ENCODE data around the gene HK3.
"Not testable (repeated sequence)": the region's sequence is repeated elsewhere in the genome, so short reads cannot be mapped to it uniquely, and the experiment has no call there.

The HK3 gene

GRCh38 chr5:176883700-176884570 is 15.2 kb downstream of the HK3 start:
- no peak for DNase-seq (ENCODE audit: low read depth)

DNA sequence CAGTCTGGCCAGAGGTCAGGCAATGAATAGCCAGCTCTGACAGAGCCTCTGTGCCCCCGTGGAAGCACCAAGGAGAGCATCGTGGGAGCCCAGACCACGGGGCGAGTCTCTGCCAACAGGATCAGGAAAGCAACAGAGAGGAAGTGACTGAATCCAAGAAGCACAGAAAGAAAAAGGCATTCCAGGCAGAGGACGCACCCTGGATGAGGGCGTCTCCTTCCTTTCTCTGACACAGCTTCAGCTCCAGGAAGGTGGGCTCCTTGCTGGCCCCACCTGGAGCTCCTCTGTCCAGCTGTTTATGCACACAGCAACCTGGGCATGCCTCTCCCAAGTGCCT is 16.6 kb downstream of the HK3 start:
- no peak for DNase-seq (ENCODE audit: low read depth)

- DNase-seq (ENCODE audit: low read depth) = no peak
These were observed 17.2 kb downstream of the HK3 start for GRCh38 chr5:176881816-176882566.

DNA sequence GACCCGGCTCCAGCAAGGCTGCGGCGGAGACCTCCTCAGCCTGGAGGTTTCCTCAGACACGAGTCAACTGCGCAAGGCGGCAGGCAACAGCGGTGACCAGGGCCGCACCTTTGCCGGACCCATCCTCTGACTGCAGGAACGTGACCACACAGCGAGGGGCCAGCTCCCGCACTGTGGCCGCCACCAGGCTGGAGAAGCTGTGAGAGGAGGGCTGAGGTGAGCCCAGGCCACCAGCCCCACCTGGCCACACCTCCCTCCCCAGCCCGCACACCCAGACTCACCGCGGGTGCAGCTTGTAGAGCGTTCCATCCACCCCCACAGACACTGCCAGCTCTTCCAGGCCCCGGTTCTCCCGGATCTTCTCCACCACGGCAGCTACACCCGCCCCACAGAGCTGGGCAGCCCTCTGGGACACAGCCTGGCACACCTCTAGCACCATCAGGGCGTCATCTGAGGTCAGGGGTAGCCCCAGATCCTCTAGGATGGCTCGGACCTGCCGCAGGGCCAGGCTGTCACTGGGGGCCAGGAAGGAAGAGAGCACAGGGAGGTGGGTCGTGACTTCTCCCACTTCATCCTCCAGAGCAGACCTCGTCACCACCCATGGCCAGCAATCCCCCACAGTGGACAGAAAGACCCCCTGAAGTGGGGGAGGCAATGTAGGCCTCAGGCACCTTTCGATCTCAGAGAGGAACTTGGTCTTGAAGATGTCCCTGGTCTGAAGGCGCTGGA is 18.0 kb downstream of the HK3 start:
- no peak for DNase-seq (ENCODE audit: low read depth)

DNA sequence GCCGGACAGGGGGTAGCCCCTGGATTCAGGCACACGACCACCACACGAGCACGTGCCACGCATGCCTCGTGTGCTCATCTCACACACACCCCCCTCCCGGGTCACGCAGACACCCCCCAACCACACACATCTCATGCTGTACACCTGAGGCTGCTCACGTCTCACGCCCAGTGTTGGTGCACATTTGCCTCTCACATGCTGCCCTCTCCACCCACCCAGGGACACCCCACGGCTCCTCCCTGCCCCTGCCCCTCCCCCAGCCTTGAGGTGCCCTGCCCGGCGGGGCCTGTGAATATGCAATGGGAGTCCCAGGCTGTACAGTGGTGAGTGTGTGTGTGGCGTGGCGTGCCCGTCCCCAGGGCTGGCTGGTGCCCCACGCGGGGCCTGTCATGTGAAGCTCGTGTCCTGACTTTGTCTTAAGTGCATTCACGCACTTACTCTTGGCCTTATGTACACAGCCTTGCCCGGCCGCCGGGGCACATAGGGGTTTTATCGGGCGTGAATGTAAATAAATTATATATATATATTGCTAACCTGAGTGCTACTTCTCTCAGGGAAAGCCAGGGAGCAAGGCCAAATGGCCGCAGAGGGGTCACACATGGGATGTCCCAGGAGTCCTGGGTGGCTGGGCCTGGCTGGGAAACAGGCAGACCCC is 18.7 kb downstream of the HK3 start:
- no peak for DNase-seq (ENCODE audit: low read depth)

- DNase-seq (ENCODE audit: low read depth) = no peak
These were observed 19.3 kb downstream of the HK3 start for GRCh38 chr5:176879663-176880361.

DNA sequence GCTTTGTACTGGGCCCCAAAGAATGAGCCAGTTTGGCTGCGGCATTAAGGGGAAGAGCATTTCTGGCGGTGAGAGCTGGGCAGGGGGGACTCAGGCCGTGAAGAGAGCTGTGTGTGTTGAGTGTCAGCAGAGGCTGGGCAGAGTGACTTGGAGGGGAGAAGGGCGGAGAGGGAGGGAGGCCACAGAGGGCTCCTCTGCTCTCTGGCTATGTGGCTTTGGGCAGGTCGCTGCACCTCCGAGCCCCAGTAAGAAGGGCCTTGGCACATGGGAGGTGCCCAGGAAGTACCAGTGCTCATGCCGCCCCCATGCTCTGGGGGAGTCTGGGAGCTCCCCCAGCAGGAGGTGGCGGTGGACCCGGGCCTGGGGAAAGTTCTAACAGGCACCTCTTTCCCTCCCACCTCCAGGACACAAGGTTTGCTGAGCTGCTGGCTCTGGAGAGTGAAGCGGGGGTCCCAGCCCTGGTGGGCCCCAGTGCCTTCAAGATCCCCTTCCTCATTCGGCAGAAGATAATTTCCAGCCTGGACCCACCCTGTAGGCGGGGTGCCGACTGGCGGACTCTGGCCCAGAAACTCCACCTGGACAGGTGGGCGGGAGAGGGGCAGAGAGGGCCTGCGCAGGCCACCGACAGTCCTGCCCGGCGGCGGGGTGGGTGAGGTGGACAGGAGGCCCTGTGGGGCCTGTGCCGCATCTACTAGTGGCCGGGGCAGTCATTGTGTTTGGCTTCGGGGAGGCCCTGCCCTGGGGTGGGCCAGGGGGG is 20.1 kb downstream of the HK3 start:
- no peak for DNase-seq (ENCODE audit: low read depth)

DNA sequence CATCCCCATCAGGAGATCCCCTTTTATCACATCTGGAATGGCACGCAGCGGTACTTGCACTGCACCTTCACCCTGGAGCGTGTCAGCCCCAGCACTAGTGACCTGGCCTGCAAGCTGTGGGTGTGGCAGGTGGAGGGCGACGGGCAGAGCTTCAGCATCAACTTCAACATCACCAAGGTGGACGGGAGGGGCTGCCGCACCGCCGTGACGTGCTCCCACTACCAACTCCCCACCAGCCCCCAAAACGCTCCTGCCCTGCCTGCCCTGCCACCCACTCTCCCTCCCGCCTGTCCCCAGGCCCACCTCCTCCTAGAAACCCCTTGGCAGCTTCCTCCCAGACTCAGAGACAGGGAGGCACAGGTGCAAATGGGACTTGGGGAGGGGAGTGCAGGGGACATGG is 20.7 kb downstream of the HK3 start:
- DNase-seq (ENCODE audit: low read depth) = no peak

GRCh38 chr5:176877793-176878331 is 21.3 kb downstream of the HK3 start:
- DNase-seq (ENCODE audit: low read depth) = no peak

GRCh38 chr5:176876506-176877431 is 22.4 kb downstream of the HK3 start:
- DNase-seq (ENCODE audit: low read depth) = no peak

DNA sequence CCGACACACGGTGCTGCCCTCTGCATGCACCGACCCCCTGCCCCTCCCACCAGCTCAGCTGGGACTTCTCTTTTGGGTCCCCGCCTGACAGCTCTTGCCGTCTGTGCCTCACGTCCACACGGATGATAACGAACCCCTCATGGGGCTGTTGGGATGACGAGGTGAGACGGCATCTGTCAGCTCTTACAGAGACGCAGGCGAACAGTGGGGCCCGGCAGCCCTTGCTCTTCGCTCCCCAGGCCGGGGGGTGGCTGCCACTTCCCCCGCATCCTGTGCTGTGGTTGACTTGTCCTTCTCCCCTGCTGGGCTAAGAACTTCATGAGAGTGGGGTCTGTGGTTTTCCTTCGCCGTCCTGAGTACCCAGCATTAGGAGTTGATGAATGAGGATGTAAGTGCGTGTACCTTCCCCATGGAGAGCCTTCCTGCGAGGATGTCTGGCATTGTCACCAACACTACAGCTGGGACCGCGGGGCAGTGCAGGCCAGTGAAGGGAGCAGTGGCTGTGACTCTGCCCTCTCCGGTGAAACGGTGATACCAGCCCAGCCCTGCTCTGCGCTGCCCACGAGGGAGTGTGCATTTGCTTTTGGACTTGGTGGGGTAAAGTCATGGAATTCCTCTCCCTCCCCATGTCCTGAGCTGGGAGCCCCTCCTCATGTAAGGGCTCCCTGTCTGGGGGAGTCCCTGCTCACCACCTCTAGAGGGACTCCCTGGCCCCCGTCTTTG is 23.2 kb downstream of the HK3 start:
- no peak for DNase-seq (ENCODE audit: low read depth)

DNA sequence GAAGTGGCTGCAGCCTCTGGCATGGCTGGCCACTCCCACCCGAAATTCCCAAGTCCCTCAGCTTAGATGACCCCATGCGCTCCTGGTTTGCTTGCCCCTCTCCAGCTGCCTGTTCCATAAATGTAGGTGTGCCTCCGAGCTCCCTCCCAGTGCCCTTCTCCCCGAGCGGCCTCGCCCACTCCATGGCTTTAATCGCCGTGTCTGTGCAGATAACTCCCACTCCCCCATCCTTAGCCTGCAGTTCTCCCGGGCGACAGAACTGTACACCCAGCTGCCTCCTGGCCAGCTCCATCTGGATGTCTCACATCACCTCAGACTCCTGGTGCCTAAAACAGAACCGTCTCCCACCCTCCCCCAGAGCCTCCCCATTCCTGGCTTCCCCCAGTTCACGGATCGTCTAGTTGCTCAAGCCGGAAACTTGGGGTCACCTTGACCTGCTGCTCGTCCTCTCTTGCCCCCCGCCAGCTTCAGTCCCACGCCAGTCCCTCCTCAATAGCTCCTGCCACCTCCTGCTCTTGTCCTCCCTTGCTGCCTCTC is 24.1 kb downstream of the HK3 start:
- DNase-seq (ENCODE audit: low read depth) = no peak

GRCh38 chr5:176874198-176874780 is 24.9 kb downstream of the HK3 start:
- DNase-seq (ENCODE audit: low read depth) = no peak

- no peak for DNase-seq (ENCODE audit: low read depth)
These were observed 25.5 kb downstream of the HK3 start for GRCh38 chr5:176873541-176874172.

DNA sequence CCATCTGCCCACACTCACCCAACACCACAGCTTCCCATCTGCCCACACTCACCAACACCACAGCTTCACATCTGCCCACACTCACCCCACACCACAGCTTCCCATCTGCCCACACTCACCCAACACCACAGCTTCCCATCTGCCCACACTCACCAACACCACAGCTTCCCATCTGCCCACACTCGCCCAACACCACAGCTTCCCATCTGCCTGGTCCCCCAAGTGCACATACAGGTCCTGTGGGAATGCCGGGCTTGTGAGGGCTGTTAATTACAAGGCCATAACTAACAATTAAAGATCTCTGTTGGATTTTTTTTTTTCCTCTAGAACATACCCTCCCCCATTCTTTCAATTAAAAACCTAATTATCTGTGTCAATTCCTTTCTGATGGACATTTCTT is 26.1 kb downstream of the HK3 start:
- not testable (repeated sequence) for DNase-seq (ENCODE audit: low read depth)

GRCh38 chr5:176872586-176872985 is 26.6 kb downstream of the HK3 start:
- not testable (repeated sequence) for DNase-seq (ENCODE audit: low read depth)

GRCh38 chr5:176870644-176871043 is 28.5 kb downstream of the HK3 start:
- DNase-seq (ENCODE audit: low read depth) = not testable (repeated sequence)

Data from stimulated activated CD8-positive, alpha-beta memory T cell treated with anti-CD3 and anti-CD28 coated beads, Interleukin-15, amount 100 ng/mL, for 1 hour (primary cell).